OCI-LY1 (cell line): ENCODE results near the gene FGF7.

Source experiments
- H2AFZ ChIP-seq: fragments of 200-600 bp; sonication (generic), shearing (Covaris generic); 2 replicates; pipeline ENCODE4 v1.6.0; 2014; ENCODE audit warnings: antibody characterized with exemption, mild to moderate bottlenecking, low read length
- H3F3A ChIP-seq: fragments of 200-600 bp; sonication (generic), shearing (Covaris generic); 2 replicates; pipeline ENCODE4 v1.6.0; 2014; ENCODE audit warnings: mild to moderate bottlenecking, antibody characterized with exemption, low read length, moderate library complexity; ENCODE audit not compliant: insufficient read depth
- H3K27ac ChIP-seq: fragments of 200-600 bp; sonication (generic); 2 replicates; pipeline ENCODE4 v1.5.1; 2014; ENCODE audit warnings: low read length, mixed run types, mild to moderate bottlenecking, low read depth; ENCODE audit not compliant: poor library complexity, severe bottlenecking
- H3K27me3 ChIP-seq: fragments of 200-600 bp; sonication (generic); 2 replicates; pipeline ENCODE4 v1.6.0; 2014; ENCODE audit warnings: antibody characterized with exemption, mild to moderate bottlenecking, low read length, moderate library complexity; ENCODE audit not compliant: insufficient read depth
- H3K36me3 ChIP-seq: fragments of 200-600 bp; sonication (generic); 2 replicates; pipeline ENCODE4 v1.6.1; 2014; ENCODE audit warnings: mild to moderate bottlenecking, antibody characterized with exemption, low read length, moderate library complexity, mixed read lengths; ENCODE audit not compliant: insufficient read depth
- H3K4me1 ChIP-seq: fragments of 200-600 bp; sonication (generic); 2 replicates; pipeline ENCODE4 v1.5.1; 2014; ENCODE audit warnings: mild to moderate bottlenecking, low read length, moderate library complexity; ENCODE audit not compliant: insufficient read depth, severe bottlenecking
- H3K4me2 ChIP-seq: fragments of 200-600 bp; sonication (generic), shearing (Covaris generic); 2 replicates; pipeline ENCODE4 v1.6.1; 2014; ENCODE audit warnings: low read length
- H3K4me3 ChIP-seq: fragments of 200-600 bp; sonication (generic); 2 replicates; pipeline ENCODE4 v1.5.1; 2014; ENCODE audit warnings: low read length, low read depth, mild to moderate bottlenecking, mixed read lengths; ENCODE audit not compliant: poor library complexity, severe bottlenecking
- H3K79me2 ChIP-seq: fragments of 200-600 bp; shearing (Covaris generic); 2 replicates; pipeline ENCODE4 v1.6.1; 2016; ENCODE audit warnings: mixed run types, low read length, mixed read lengths; ENCODE audit not compliant: insufficient read depth
- H3K9ac ChIP-seq: fragments of 200-600 bp; sonication (generic), shearing (Covaris generic); 2 replicates; pipeline ENCODE4 v1.6.1; 2014; ENCODE audit warnings: mild to moderate bottlenecking, low read length, mixed read lengths
- H3K9me2 ChIP-seq: fragments of 200-600 bp; sonication (generic), shearing (Covaris generic); 2 replicates; pipeline ENCODE4 v1.6.1; 2014; ENCODE audit warnings: low read depth, mild to moderate bottlenecking, low read length, mixed read lengths
- H3K9me3 ChIP-seq: fragments of 200-600 bp; shearing (Covaris generic); 2 replicates; pipeline ENCODE4 v1.6.1; 2014; ENCODE audit warnings: low read length, mixed read lengths
- H4K20me1 ChIP-seq: fragments of 200-600 bp; sonication (generic), shearing (Covaris generic); 2 replicates; pipeline ENCODE4 v1.6.0; 2016; ENCODE audit warnings: mild to moderate bottlenecking, low read length; ENCODE audit not compliant: insufficient read depth
- CTCF ChIP-seq: fragments of 200-600 bp; sonication (generic), shearing (Covaris generic); IDR thresholded peaks from 2 replicates; pipeline ENCODE4 v1.5.1; 2017; ENCODE audit warnings: mild to moderate bottlenecking, antibody characterized with exemption, low read length, moderate library complexity, mixed read lengths
- EZH2 ChIP-seq: fragments of 200-600 bp; sonication (generic), shearing (Covaris generic); IDR thresholded peaks from 2 replicates; pipeline ENCODE4 v1.8.0; 2017; ENCODE audit warnings: borderline replicate concordance, mixed run types, mild to moderate bottlenecking, antibody characterized with exemption, low read length, moderate library complexity, mixed read lengths

The FGF7 gene

GRCh38 chr15:49460411-49460941 lies 37.4 kb downstream of the FGF7 start:
- H3K27ac ChIP-seq = no peak overlapping the region
- no peaks in the 10 kb centered on the region for H4K20me1 ChIP-seq
- H2AFZ ChIP-seq = no peak overlapping the region
- no peaks in the 10 kb centered on the region for H3K9me3 ChIP-seq
- H3K79me2 ChIP-seq = no peaks in the 10 kb centered on the region
- no peak overlapping the region for H3K4me2 ChIP-seq
- no peak overlapping the region for H3K9ac ChIP-seq
- no peaks in the 10 kb centered on the region for H3K9me2 ChIP-seq
- H3K4me1 ChIP-seq = no peaks in the 10 kb centered on the region
- H3K36me3 ChIP-seq = no peaks in the 10 kb centered on the region
- no peaks in the 10 kb centered on the region for H3F3A ChIP-seq
- TF ChIP-seq EZH2 (no peak), CTCF (no peak)
- no peaks in the 10 kb centered on the region for H3K27me3 ChIP-seq
- H3K4me3 ChIP-seq = no peak overlapping the region

- H3K36me3 ChIP-seq = no peaks in the 10 kb centered on the region
- H3K4me3 ChIP-seq = no peak overlapping the region
- H3K9me2 ChIP-seq = no peaks in the 10 kb centered on the region
- H3K4me2 ChIP-seq = no peak overlapping the region
- H4K20me1 ChIP-seq = no peaks in the 10 kb centered on the region
- H3K79me2 ChIP-seq = no peaks in the 10 kb centered on the region
- H3K9me3 ChIP-seq = no peaks in the 10 kb centered on the region
- H3F3A ChIP-seq = no peaks in the 10 kb centered on the region
- no peaks in the 10 kb centered on the region for H3K27me3 ChIP-seq
- H2AFZ ChIP-seq = no peak overlapping the region
- H3K4me1 ChIP-seq = no peaks in the 10 kb centered on the region
- TF ChIP-seq EZH2 (no peak), CTCF (no peak)
- no peak overlapping the region for H3K27ac ChIP-seq
- no peak overlapping the region for H3K9ac ChIP-seq
These were observed 39.3 kb downstream of the FGF7 start for GRCh38 chr15:49462232-49462844.

- no peaks in the 10 kb centered on the region for H3K79me2 ChIP-seq
- TF ChIP-seq CTCF = no peak
- no peak for TF ChIP-seq EZH2
- no peak overlapping the region for H3K9ac ChIP-seq
- no peak overlapping the region for H3K27ac ChIP-seq
- no peak overlapping the region for H3K4me3 ChIP-seq
- H3K9me3 ChIP-seq = no peaks in the 10 kb centered on the region
- no peaks in the 10 kb centered on the region for H3K4me1 ChIP-seq
- no peaks in the 10 kb centered on the region for H3K9me2 ChIP-seq
- no peaks in the 10 kb centered on the region for H3K27me3 ChIP-seq
- no peak overlapping the region for H2AFZ ChIP-seq
- H4K20me1 ChIP-seq = no peaks in the 10 kb centered on the region
- no peaks in the 10 kb centered on the region for H3F3A ChIP-seq
- H3K36me3 ChIP-seq = no peaks in the 10 kb centered on the region
- H3K4me2 ChIP-seq = no peak overlapping the region
These were observed 41.5 kb downstream of the FGF7 start for GRCh38 chr15:49464522-49464921.
